H1 (cell line): ENCODE data around the gene CCNI2. TPM values are rescaled to one million over a fixed set of nuclear protein-coding genes. Genes with fewer than 3 reads are reported as not detected.

ENCODE experiments used
- CTCF ChIA-PET: fragments of 300-600 bp; sonication (Branson Sonifier 250); formaldehyde crosslinking; loops from one replicate; lab custom pipeline; 2021; ENCODE audit not compliant: partially characterized antibody; lab: Charles Lee
- POLR2A ChIA-PET: fragments of 300-600 bp; sonication (Branson Sonifier 250); formaldehyde crosslinking; loops from one replicate; lab custom pipeline; 2021; ENCODE audit warnings: inconsistent platforms; ENCODE audit not compliant: partially characterized antibody; lab: Charles Lee
- DNase-seq, 2 experiments: peaks; one replicate each; pipeline versions ENCODE4 v3.0.0 to v3.0.0-alpha.2; 2010 to 2022; ENCODE audit warnings: low spot score in 2 of 2, low read depth in 1 of 2, mixed read lengths in 1 of 2
- FAIRE-seq: peaks from 2 replicates; lab custom pipeline; 2011; peaks lifted over from hg19 to GRCh38; lab: Jason Lieb, UNC
- H2AFZ ChIP-seq: 2 replicates; pipeline ENCODE4 v1.8.1; 2012; ENCODE audit warnings: low read length, inconsistent platforms
- H2AK5ac ChIP-seq: 2 replicates; pipeline ENCODE4 v1.6.1; 2013; ENCODE audit warnings: low read depth, low read length
- H2BK120ac ChIP-seq: replicated peaks from 2 replicates; pipeline ENCODE3; 2013; ENCODE audit warnings: low read depth, low read length, inconsistent platforms
- H2BK12ac ChIP-seq: 2 replicates; pipeline ENCODE4 v1.6.1; 2013; ENCODE audit warnings: low read depth, low read length
- H2BK15ac ChIP-seq: 2 replicates; pipeline ENCODE4 v1.6.1; 2013; ENCODE audit warnings: low read length
- H2BK20ac ChIP-seq: 2 replicates; pipeline ENCODE4 v1.6.1; 2013; ENCODE audit warnings: low read length
- H2BK5ac ChIP-seq: 2 replicates; pipeline ENCODE4 v1.6.1; 2013; ENCODE audit warnings: low read depth, low read length
- H3K14ac ChIP-seq: 2 replicates; pipeline ENCODE4 v1.6.1; 2013; ENCODE audit warnings: inconsistent platforms; ENCODE audit not compliant: insufficient read length
- H3K18ac ChIP-seq: 2 replicates; pipeline ENCODE4 v1.6.1; 2013; ENCODE audit warnings: low read length; ENCODE audit errors: extremely low read depth
- H3K23ac ChIP-seq: 2 replicates; pipeline ENCODE4 v1.6.1; 2013; ENCODE audit warnings: inconsistent platforms; ENCODE audit not compliant: insufficient read length
- H3K23me2 ChIP-seq: 2 replicates; pipeline ENCODE4 v1.6.1; 2013; ENCODE audit warnings: low read depth, low read length
- H3K27ac ChIP-seq: 2 replicates; pipeline ENCODE4 v1.6.1; 2011; ENCODE audit warnings: low read depth, low read length, inconsistent platforms
- H3K27me3 ChIP-seq, 4 experiments: replicated peaks in 1 of 4; 1 replicate in 1 of 4; 2 replicates in 3 of 4; pipeline versions ENCODE4 v1.6.1 to v1.8.1; 2011 to 2013; ENCODE audit warnings: low read length in 3 of 4, mild to moderate bottlenecking in 3 of 4, inconsistent platforms in 2 of 4, mixed read lengths in 2 of 4, moderate library complexity in 1 of 4; ENCODE audit not compliant: control insufficient read depth in 3 of 4, insufficient read depth in 3 of 4; ENCODE audit errors: extremely low read depth in 1 of 4
- H3K36me3 ChIP-seq, 4 experiments: 2 replicates each; pipeline versions ENCODE4 v1.6.1 to v1.8.1; 2011 to 2013; ENCODE audit warnings: mild to moderate bottlenecking in 4 of 4, low read length in 3 of 4, moderate library complexity in 2 of 4, control low read depth in 1 of 4, inconsistent platforms in 1 of 4; ENCODE audit not compliant: insufficient read depth in 4 of 4, control insufficient read depth in 2 of 4
- H3K4ac ChIP-seq: replicated peaks from 2 replicates; pipeline ENCODE3; 2013; ENCODE audit warnings: low read length, low read depth, mixed read lengths, inconsistent platforms; ENCODE audit not compliant: insufficient read length
- H3K4me1 ChIP-seq, 4 experiments: replicated peaks in 1 of 4; 1 replicate in 1 of 4; 2 replicates in 3 of 4; pipeline versions ENCODE4 v1.6.1 to v1.8.1; 2011 to 2013; ENCODE audit warnings: low read length in 3 of 4, inconsistent platforms in 2 of 4, mixed read lengths in 1 of 4; ENCODE audit not compliant: insufficient read depth in 4 of 4, control insufficient read depth in 3 of 4
- H3K4me2 ChIP-seq, 2 experiments: 2 replicates each; pipeline versions ENCODE4 v1.6.1 to v1.8.1; 2011 to 2013; ENCODE audit warnings: low read depth in 2 of 2, low read length in 2 of 2, control low read depth in 1 of 2, inconsistent platforms in 1 of 2, mild to moderate bottlenecking in 1 of 2; ENCODE audit not compliant: insufficient read depth in 1 of 2
- H3K4me3 ChIP-seq, 4 experiments: fragments of 200-600, 300-600 bp in 1 of 4; sonication (generic), shearing (Covaris generic), sonication (Bioruptor Twin) in 1 of 4; 2 replicates each; pipeline versions ENCODE4 v1.5.1 to v1.8.1; 2011 to 2016; ENCODE audit warnings: low read length in 4 of 4, low read depth in 3 of 4, control low read depth in 2 of 4, inconsistent platforms in 2 of 4, mild to moderate bottlenecking in 2 of 4, mixed read lengths in 1 of 4, moderate library complexity in 1 of 4; ENCODE audit not compliant: insufficient read depth in 2 of 4; ENCODE audit errors: extremely low read depth in 1 of 4
- H3K56ac ChIP-seq: replicated peaks from 2 replicates; pipeline ENCODE3; 2013; ENCODE audit warnings: low read depth, mild to moderate bottlenecking, mixed read lengths, low read length, inconsistent platforms; ENCODE audit not compliant: insufficient read length
- H3K79me1 ChIP-seq: 2 replicates; pipeline ENCODE4 v1.6.1; 2013; ENCODE audit warnings: low read depth, low read length, control low read depth
- H3K79me2 ChIP-seq, 2 experiments: 2 replicates each; pipeline versions ENCODE4 v1.6.1 to v1.8.1; 2012 to 2013; ENCODE audit warnings: low read length in 2 of 2, mild to moderate bottlenecking in 2 of 2, inconsistent platforms in 1 of 2; ENCODE audit not compliant: insufficient read depth in 2 of 2, control insufficient read depth in 1 of 2
- H3K9ac ChIP-seq, 4 experiments: replicated peaks in 1 of 4; 1 replicate in 1 of 4; 2 replicates in 3 of 4; pipeline versions ENCODE4 v1.6.1 to v1.8.1; 2011 to 2013; ENCODE audit warnings: low read depth in 3 of 4, low read length in 3 of 4, control low read depth in 2 of 4, mild to moderate bottlenecking in 2 of 4, moderate library complexity in 2 of 4, inconsistent platforms in 1 of 4; ENCODE audit errors: extremely low read depth in 1 of 4
- H3K9me3 ChIP-seq, 2 experiments: 2 replicates each; pipeline versions ENCODE4 v1.6.1 to v1.8.1; 2012 to 2013; ENCODE audit warnings: mild to moderate bottlenecking in 2 of 2, moderate library complexity in 2 of 2, control low read depth in 1 of 2, inconsistent platforms in 1 of 2, low read depth in 1 of 2, low read length in 1 of 2, mixed read lengths in 1 of 2; ENCODE audit not compliant: insufficient read depth in 2 of 2
- H4K20me1 ChIP-seq, 2 experiments: replicated peaks in 1 of 2; 2 replicates each; pipeline versions ENCODE3 to v1.8.1; 2011 to 2013; ENCODE audit warnings: inconsistent platforms in 2 of 2, low read length in 2 of 2, mild to moderate bottlenecking in 1 of 2; ENCODE audit not compliant: insufficient read depth in 2 of 2, control insufficient read depth in 1 of 2
- H4K5ac ChIP-seq: 2 replicates; pipeline ENCODE4 v1.6.1; 2013; ENCODE audit warnings: low read length, low read depth, mixed read lengths, inconsistent platforms; ENCODE audit not compliant: insufficient read length
- H4K8ac ChIP-seq: 2 replicates; pipeline ENCODE4 v1.8.0; 2013; ENCODE audit warnings: mild to moderate bottlenecking, moderate library complexity, low read length, inconsistent platforms; ENCODE audit not compliant: insufficient read depth; ENCODE audit errors: extremely low read depth
- H4K91ac ChIP-seq: replicated peaks from 2 replicates; pipeline ENCODE3; 2013; ENCODE audit warnings: low read length, mixed read lengths, inconsistent platforms; ENCODE audit not compliant: insufficient read length
- POU5F1 ChIP-seq: IDR thresholded peaks from 2 replicates; pipeline ENCODE4 v1.6.1; 2011; ENCODE audit warnings: low read depth, mild to moderate bottlenecking, low read length, moderate library complexity
- RNF2 ChIP-seq: fragments of 200-900, 300-1000 bp; sonication (generic); IDR thresholded peaks from 2 replicates; pipeline ENCODE4 v1.7.1; 2016; ENCODE audit warnings: borderline replicate concordance, low read depth, mild to moderate bottlenecking, antibody characterized with exemption, low read length; ENCODE audit not compliant: poor library complexity, severe bottlenecking; ENCODE audit errors: missing control alignments
- SIN3A ChIP-seq, 2 experiments: IDR thresholded peaks in 1 of 2; conservative IDR thresholded peaks in 1 of 2; 2 replicates each; pipeline ENCODE4 v1.6.1; 2011 to 2012; ENCODE audit warnings: low read length in 2 of 2, improper control_type of control experiment in 1 of 2, low read depth in 1 of 2, mild to moderate bottlenecking in 1 of 2
- whole genome bisulfite sequencing, 2 experiments: shearing (Covaris generic) in 1 of 2; methylation state at CpG; one replicate each; pipeline versions ENCODE4 v1.1.6 to v1.1.7; 2013 to 2015; ENCODE audit warnings: low lambda C conversion rate in 2 of 2, mixed read lengths in 2 of 2, inconsistent platforms in 1 of 2, low coverage in 1 of 2, missing lambda C conversion rate in 1 of 2; ENCODE audit not compliant: insufficient replicate concordance in 2 of 2, insufficient coverage in 1 of 2, insufficient read length in 1 of 2; ENCODE audit errors: extremely low coverage in 1 of 2, missing lambda C conversion rate in 1 of 2; 5-methylcytosine and 5-hydroxymethylcytosine counted together
- polyA plus RNA-seq, 7 experiments: library from polyadenylated mRNA; depleted of rRNA in 3 of 7; stranded (reverse) in 5 of 7; unstranded in 2 of 7; fragments of >200 nt in 5 of 7; fragments of 200-250 nt in 2 of 7; gene quantifications; 1 replicate in 5 of 7; 2 replicates in 1 of 7; 4 replicates in 1 of 7; pipeline versions ENCODE4 v1.2.1 to v1.2.3, GENCODE V29; 2011 to 2013; ENCODE audit warnings: missing spikeins in 2 of 7, mixed read lengths in 2 of 7
- total RNA-seq: library from RNA; stranded (reverse); fragmentation: NEBNext Ultra II Directional; extraction: Animal tissue kit (Norgen Biotek cat#: 25700); gene quantifications from 2 replicates; pipeline ENCODE4 v1.2.1, GENCODE V29; 2021

CCNI2 gene
- total and polyA plus RNA-seq, 2 of the 8 experiments (the other 6 are each of a cell fraction or from before 2014, with no cell fraction given), result 1.3 to 1.4 TPM

DNA sequence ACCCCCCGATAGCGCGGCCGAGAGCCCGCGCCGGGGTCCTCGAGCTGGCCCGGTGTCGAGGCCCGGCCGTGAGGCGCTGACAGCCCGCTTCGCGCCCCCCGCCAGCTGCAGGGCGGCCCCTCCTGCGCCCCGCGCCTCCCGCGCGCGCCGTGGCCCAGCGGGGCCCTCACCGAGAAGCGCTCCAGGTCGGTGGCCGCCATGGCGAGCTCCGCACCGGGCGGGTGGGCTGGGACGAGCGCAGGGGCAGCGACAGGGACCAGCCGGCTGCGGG is 29.6 kb downstream of the CCNI2 start:
- H3K56ac ChIP-seq, result no peak overlapping the region
- H3K4me3 ChIP-seq, result peak overlapping the region; percentile 68 to 75 (median 73)
- H2BK15ac ChIP-seq, result no peak overlapping the region
- H3K23me2 ChIP-seq, result peaks cover 10% of the 10 kb centered on the region
- H3K23ac ChIP-seq, result no peak overlapping the region
- H4K20me1 ChIP-seq, result peaks cover 3 to 9% of the 10 kb centered on the region in 2 experiments
- H3K27me3 ChIP-seq, result peaks cover 2 to 51% (median 34%) of the 10 kb centered on the region in 4 experiments
- peaks cover 0 to 7% of the 10 kb centered on the region in 2 experiments; a peak in 1 of 4 replicates for H3K79me2 ChIP-seq
- H4K5ac ChIP-seq, result no peak overlapping the region
- no peaks in the 10 kb centered on the region for H3K9me3 ChIP-seq
- no peak overlapping the region for H2AK5ac ChIP-seq
- no peak overlapping the region for H2BK20ac ChIP-seq
- TF ChIP-seq RNF2 (no peak), POU5F1 (no peak), SIN3A (conservative IDR thresholded peaks at IDR 0.05 in 1 of 2, IDR thresholded peaks at IDR 0.05 in 1 of 2; ENCODE audit: low read depth in 1 of 2, low read length in 2 of 2) (0 out of 4 replicates have a peak, but pooled peaks of 1 of the 2 experiments have one; percentile 6)
- TF ChIP-seq, all 59 proteins: peak for 1
- Histone ChIP-seq H3K14ac (no peak overlapping the region), H3K4me1 (peaks cover 0 to 12% (median 3%) of the 10 kb centered on the region in 4 experiments; a peak in 5 of 7 replicates), H3K79me1 (no peaks in the 10 kb centered on the region; the same call in 1 of the 2 replicates), H4K91ac (no peak overlapping the region), H2BK5ac (no peak overlapping the region), H3K9ac (peak overlapping the region in 1 of 4 experiments; percentile 64; a peak in 1 of 7 replicates), H3K27ac (no peak overlapping the region), H3K36me3 (no peaks in the 10 kb centered on the region), H2BK120ac (no peak overlapping the region), H3K18ac (no peak overlapping the region), H4K8ac (peak overlapping the region; percentile 31; the same call in 1 of the 2 replicates), H2AFZ (no peak overlapping the region; the same call in 1 of the 2 replicates), H3K4me2 (peak overlapping the region; percentile 92 to 94), H3K4ac (no peak overlapping the region), H2BK12ac (no peak overlapping the region)
- FAIRE-seq (no peak), DNase-seq (no peak)
- ChIA-PET POLR2A (interaction anchor here (1.0 to 2.7 kb wide), 3 partner anchors 20 to 46 kb away, joined by 3 to 8 read pairs (median 3); partner anchors contain the start of gene CCNI2), CTCF (interaction anchor here (1.2 to 6.6 kb wide), 7 partner anchors 11 to 45 kb away, joined by 3 to 58 read pairs (median 7); no protein-coding TSS in a partner anchor)
- WGBS, 2 experiments, result 1% methylated on average over 19 of the region's 40 CpGs; no CpG with 5 or more reads in 1 of the 2 experiments
